Pulmonary artery endothelial cell (primary cell): ENCODE measurements around the gene MAP4K4. TPM values are rescaled to one million over a fixed set of nuclear protein-coding genes. Genes with fewer than 3 reads are reported as not detected.

Experiments used
- DNase-seq: peaks from one replicate; pipeline ENCODE4 v3.0.0-alpha.2; 2011; ENCODE audit warnings: low read depth, low spot score
- total RNA-seq: library from RNA; depleted of rRNA; stranded (reverse); fragments of >200 nt; gene quantifications from 2 replicates; pipeline ENCODE4 v1.2.3, GENCODE V29; 2014

Gene MAP4K4
- total RNA-seq, 1 donor from 2014 or later, result 480 TPM

GRCh38 chr2:101833890-101834523 lies 136.5 kb downstream of the MAP4K4 start:
- DNase-seq, result no peak

- no peak for DNase-seq
These were observed 139.8 kb downstream of the MAP4K4 start for GRCh38 chr2:101837354-101837753.

GRCh38 chr2:101841679-101842327 lies 144.3 kb downstream of the MAP4K4 start:
- DNase-seq, result no peak

GRCh38 chr2:101842471-101842870 lies 145.0 kb downstream of the MAP4K4 start:
- DNase-seq, result no peak

GRCh38 chr2:101843048-101843447 lies 145.5 kb downstream of the MAP4K4 start:
- DNase-seq, result no peak

GRCh38 chr2:101843471-101843870 lies 146.0 kb downstream of the MAP4K4 start:
- DNase-seq, result no peak

- DNase-seq, result peak; percentile 59
These were observed 146.6 kb downstream of the MAP4K4 start for GRCh38 chr2:101844055-101844635.

GRCh38 chr2:101846973-101847372 lies 149.5 kb downstream of the MAP4K4 start:
- no peak for DNase-seq

- DNase-seq, result no peak
These were observed 150.3 kb downstream of the MAP4K4 start for GRCh38 chr2:101847661-101848339.

- DNase-seq, result no peak
These were observed 151.4 kb downstream of the MAP4K4 start for GRCh38 chr2:101848769-101849410.

GRCh38 chr2:101850450-101850849 lies 152.9 kb downstream of the MAP4K4 start:
- DNase-seq, result no peak

- DNase-seq, result no peak
These were observed 153.5 kb downstream of the MAP4K4 start for GRCh38 chr2:101850991-101851390.

- no peak for DNase-seq
These were observed 155.3 kb downstream of the MAP4K4 start for GRCh38 chr2:101852824-101853223.

GRCh38 chr2:101854877-101855276 lies 157.4 kb downstream of the MAP4K4 start:
- DNase-seq, result no peak

- no peak for DNase-seq
These were observed 158.3 kb downstream of the MAP4K4 start for GRCh38 chr2:101855776-101856175.

- DNase-seq, result no peak
These were observed 160.7 kb downstream of the MAP4K4 start for GRCh38 chr2:101858246-101858645.

- no peak for DNase-seq
These were observed 161.4 kb downstream of the MAP4K4 start for GRCh38 chr2:101858910-101859309.

GRCh38 chr2:101859604-101860003 lies 162.1 kb downstream of the MAP4K4 start:
- DNase-seq, result no peak

- no peak for DNase-seq
These were observed 162.7 kb downstream of the MAP4K4 start for GRCh38 chr2:101860157-101860556.

- no peak for DNase-seq
These were observed 163.3 kb downstream of the MAP4K4 start for GRCh38 chr2:101860782-101861181.

- no peak for DNase-seq
These were observed 163.9 kb downstream of the MAP4K4 start for GRCh38 chr2:101861382-101861781.

- no peak for DNase-seq
These were observed 166.0 kb downstream of the MAP4K4 start for GRCh38 chr2:101863534-101863933.
